GM23248 (cell line): ENCODE data around the gene MCL1. TPM values are rescaled to one million over a fixed set of nuclear protein-coding genes. Genes with fewer than 3 reads are reported as not detected.
A peak's percentile ranks its signal among the peaks of the same experiment; 100 is the strongest.

Experiments
- DNase-seq: peaks from one replicate; pipeline ENCODE4 v3.0.0-alpha.2; 2015
- H2AFZ ChIP-seq: fragments of 200-600 bp; sonication (generic); 2 replicates; pipeline ENCODE4 v1.6.1; 2016; ENCODE audit warnings: antibody characterized with exemption
- H3F3A ChIP-seq: fragments of 200-600 bp; sonication (generic); 2 replicates; pipeline ENCODE4 v1.6.1; 2016; ENCODE audit warnings: mild to moderate bottlenecking, antibody characterized with exemption, mixed run types; ENCODE audit not compliant: insufficient read depth
- H3K27ac ChIP-seq: fragments of 200-600 bp; sonication (generic); 2 replicates; pipeline ENCODE4 v1.5.1; 2016; ENCODE audit warnings: mild to moderate bottlenecking
- H3K27me3 ChIP-seq: fragments of 200-600 bp; sonication (generic); replicated peaks from 2 replicates; pipeline ENCODE4 v1.6.1; 2016; ENCODE audit warnings: mild to moderate bottlenecking; ENCODE audit not compliant: insufficient read depth
- H3K36me3 ChIP-seq: fragments of 200-600 bp; sonication (generic); 2 replicates; pipeline ENCODE4 v1.6.1; 2016; ENCODE audit warnings: low read depth, mild to moderate bottlenecking
- H3K4me1 ChIP-seq: fragments of 200-600 bp; sonication (generic); 2 replicates; pipeline ENCODE4 v1.6.1; 2016; ENCODE audit warnings: mild to moderate bottlenecking; ENCODE audit not compliant: insufficient read depth
- H3K4me2 ChIP-seq: fragments of 200-600 bp; sonication (generic); one replicate; pipeline ENCODE4 v1.6.1; 2016; ENCODE audit warnings: mild to moderate bottlenecking; ENCODE audit not compliant: unreplicated experiment
- H3K4me3 ChIP-seq: fragments of 200-600 bp; sonication (generic); 2 replicates; pipeline ENCODE4 v1.5.1; 2016; ENCODE audit warnings: mild to moderate bottlenecking
- H3K79me2 ChIP-seq: fragments of 200-600 bp; sonication (generic); 2 replicates; pipeline ENCODE4 v1.6.1; 2016; ENCODE audit warnings: mild to moderate bottlenecking; ENCODE audit not compliant: insufficient read depth
- H3K9ac ChIP-seq: fragments of 200-600 bp; sonication (generic); 2 replicates; pipeline ENCODE4 v1.6.1; 2016; ENCODE audit warnings: mild to moderate bottlenecking
- H3K9me2 ChIP-seq: fragments of 200-600 bp; sonication (generic); 2 replicates; pipeline ENCODE4 v1.6.1; 2016; ENCODE audit warnings: mixed run types, mild to moderate bottlenecking, moderate library complexity; ENCODE audit not compliant: insufficient read depth
- H3K9me3 ChIP-seq: fragments of 200-600 bp; sonication (generic); one replicate; pipeline ENCODE4 v1.6.1; 2017; ENCODE audit warnings: low read depth
- H4K20me1 ChIP-seq: fragments of 200-600 bp; sonication (generic); 2 replicates; pipeline ENCODE4 v1.6.0; 2016; ENCODE audit not compliant: insufficient read depth
- EZH2 ChIP-seq: fragments of 200-600 bp; sonication (generic); IDR thresholded peaks from 2 replicates; pipeline ENCODE4 v1.6.1; 2018; ENCODE audit warnings: antibody characterized with exemption, mild to moderate bottlenecking; ENCODE audit not compliant: insufficient read depth, poor library complexity, severe bottlenecking
- EZH2phosphoT487 ChIP-seq: fragments of 200-600 bp; sonication (generic); IDR thresholded peaks from 2 replicates; pipeline ENCODE4 v1.6.1; 2018; ENCODE audit warnings: antibody characterized with exemption, moderate library complexity, mild to moderate bottlenecking, low read depth; ENCODE audit not compliant: insufficient read depth
- WGBS, 2 experiments: methylation state at CpG; one replicate each; pipeline ENCODE4 v1.1.6; 2015 to 2017; ENCODE audit warnings: low lambda C conversion rate in 2 of 2, low coverage in 1 of 2; ENCODE audit errors: missing lambda C conversion rate in 2 of 2; 5-methylcytosine and 5-hydroxymethylcytosine counted together
- in situ Hi-C: fragments of 300-500 bp; cut with MboI; formaldehyde crosslinking; loops from 2 replicates; pipeline ENCODE4 v1.15.0; 2020
- polyA plus RNA-seq: library from polyadenylated mRNA; unstranded; fragments of >200 nt; fragmentation: Nextera tagmentation; extraction: Ambion mirVana; gene quantifications from 2 replicates; pipeline ENCODE4 v1.2.1, GENCODE V29; 2016
- total RNA-seq: library from RNA; depleted of rRNA; stranded (reverse); fragments of >200 nt; shearing (Covaris generic); gene quantifications from 2 replicates; pipeline ENCODE4 v1.2.3, GENCODE V29; 2014

MCL1 gene
- total and polyA plus RNA-seq, 2 experiments from 2014 or later: 84.7 to 310 TPM

DNA sequence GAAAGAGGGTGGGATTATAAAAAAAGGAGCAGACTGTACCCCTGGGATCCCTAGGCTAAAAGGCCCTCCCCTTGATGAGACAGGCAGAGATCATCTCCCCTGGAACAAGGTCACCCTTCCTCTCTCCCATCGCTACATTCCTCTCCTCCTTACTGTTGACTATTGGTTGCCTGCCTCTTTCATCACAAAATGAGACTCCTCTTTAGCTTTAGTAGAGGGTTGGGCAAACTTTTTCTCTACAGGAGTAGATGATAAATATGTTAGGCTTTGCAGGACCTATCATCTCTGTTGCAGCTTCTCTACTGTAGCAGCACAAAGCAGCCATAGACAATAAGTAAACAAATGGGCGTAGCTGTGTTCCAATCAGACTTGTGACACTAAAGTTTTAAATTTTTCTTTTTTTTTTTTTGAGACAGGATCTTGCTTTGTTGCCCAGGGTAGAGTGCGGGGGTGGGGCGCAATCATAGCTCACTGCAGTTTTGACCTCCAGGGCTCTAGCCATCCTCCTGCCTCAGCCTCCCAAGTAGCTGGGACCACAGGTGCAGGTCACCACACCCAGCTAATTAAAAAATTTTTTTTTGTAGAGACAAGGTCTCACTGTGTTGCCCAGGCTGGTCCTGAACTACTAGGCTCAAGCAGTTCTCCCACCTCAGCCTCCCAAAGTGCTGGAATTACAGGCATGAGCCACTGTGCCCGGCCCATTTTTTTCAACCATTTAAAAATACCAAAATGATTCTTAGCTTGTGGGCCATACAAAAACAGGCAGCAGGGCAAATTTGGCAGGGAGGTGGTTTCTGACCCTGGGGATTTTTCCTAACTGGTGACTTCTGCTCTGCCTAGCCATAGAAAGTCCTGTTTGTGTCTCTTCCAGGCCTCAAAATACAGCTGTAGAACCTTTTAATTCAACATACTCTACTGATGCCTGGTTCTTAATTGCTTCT is 15.1 kb downstream of the MCL1 start:
- Histone ChIP-seq H3K9me2 (no peaks in the 10 kb centered on the region), H3K4me3 (no peak overlapping the region), H3K27ac (peak overlapping the region; percentile 100), H3K36me3 (no peaks in the 10 kb centered on the region), H3K9me3 (no peaks in the 10 kb centered on the region), H2AFZ (no peak overlapping the region), H3K79me2 (peaks cover 48% of the 10 kb centered on the region), H3K4me1 (peaks cover 66% of the 10 kb centered on the region), H3F3A (peaks cover 75% of the 10 kb centered on the region), H3K27me3 (no peaks in the 10 kb centered on the region), H3K4me2 (peak overlapping the region; percentile 22), H3K9ac (peak overlapping the region; percentile 98), H4K20me1 (no peaks in the 10 kb centered on the region)
- WGBS, 2 experiments: 56 to 58% methylated on average over 5 of the region's 5 CpGs
- DNase-seq: peak; percentile 83
- TF ChIP-seq EZH2: no peak
- no peak for TF ChIP-seq EZH2phosphoT487
- in situ Hi-C loops: loop anchor here (10.0 kb wide), 1 partner anchor 250 kb away; no protein-coding TSS in a partner anchor

GRCh38 chr1:150563340-150564038 is 15.9 kb downstream of the MCL1 start:
- no peaks in the 10 kb centered on the region for H3K27me3 ChIP-seq
- no peaks in the 10 kb centered on the region for H4K20me1 ChIP-seq
- peak overlapping the region; percentile 98 for H3K9ac ChIP-seq
- H3F3A ChIP-seq: peaks cover 66% of the 10 kb centered on the region
- H3K4me3 ChIP-seq: no peak overlapping the region
- H2AFZ ChIP-seq: no peak overlapping the region
- H3K9me3 ChIP-seq: no peaks in the 10 kb centered on the region
- 50 to 54% methylated on average over 4 of the region's 4 CpGs for WGBS, 2 experiments
- H3K4me1 ChIP-seq: peaks cover 59% of the 10 kb centered on the region
- in situ Hi-C loops: loop anchor here (10.0 kb wide), 1 partner anchor 251 kb away; no protein-coding TSS in a partner anchor
- no peak for TF ChIP-seq EZH2
- no peak for TF ChIP-seq EZH2phosphoT487
- peak overlapping the region; percentile 97 for H3K4me2 ChIP-seq
- peaks cover 48% of the 10 kb centered on the region for H3K79me2 ChIP-seq
- peak; percentile 60 for DNase-seq
- no peaks in the 10 kb centered on the region for H3K9me2 ChIP-seq
- peak overlapping the region; percentile 100 for H3K27ac ChIP-seq
- no peaks in the 10 kb centered on the region for H3K36me3 ChIP-seq

- no peak overlapping the region for H2AFZ ChIP-seq
- no peaks in the 10 kb centered on the region for H3K36me3 ChIP-seq
- peak overlapping the region; percentile 97 for H3K4me2 ChIP-seq
- no peaks in the 10 kb centered on the region for H3K9me3 ChIP-seq
- in situ Hi-C loops: loop anchor here (10.0 kb wide), 1 partner anchor 252 kb away; no protein-coding TSS in a partner anchor
- WGBS, 2 experiments: 22 to 23% methylated on average over 4 of the region's 4 CpGs
- no peaks in the 10 kb centered on the region for H3K27me3 ChIP-seq
- peaks cover 52% of the 10 kb centered on the region for H3K4me1 ChIP-seq
- no peaks in the 10 kb centered on the region for H3K9me2 ChIP-seq
- TF ChIP-seq EZH2 (no peak), EZH2phosphoT487 (no peak)
- no peaks in the 10 kb centered on the region for H4K20me1 ChIP-seq
- DNase-seq: no peak
- peak overlapping the region; percentile 98 for H3K9ac ChIP-seq
- H3K79me2 ChIP-seq: peaks cover 44% of the 10 kb centered on the region
- peaks cover 60% of the 10 kb centered on the region for H3F3A ChIP-seq
- peak overlapping the region; percentile 100 for H3K27ac ChIP-seq
- peak overlapping the region; percentile 77 for H3K4me3 ChIP-seq
Measured at GRCh38 chr1:150562446-150563339, 16.7 kb downstream of the MCL1 start.
